ENCODE results near the gene COPS8.

The COPS8 gene

GRCh38 chr2:237064203-237065070, 21.3 kb upstream of the COPS8 start:
- no peak for DNase-seq (ENCODE audit: low read depth in 3 of 3)

DNA sequence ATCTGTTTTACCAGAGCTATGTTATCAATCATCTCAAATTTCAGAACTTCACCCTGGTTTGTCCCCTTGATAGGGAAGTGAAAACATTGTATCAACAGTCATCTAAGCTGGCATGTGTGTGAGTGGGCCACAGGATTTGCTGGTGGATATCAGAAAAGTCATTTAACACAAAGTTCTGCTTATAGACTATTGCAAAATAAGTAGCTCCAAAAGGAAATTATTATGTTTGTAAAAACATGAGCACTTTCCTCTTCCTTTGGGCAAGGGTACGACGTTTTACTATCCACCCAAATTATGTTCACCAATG, 20.7 kb upstream of the COPS8 start:
- DNase-seq (ENCODE audit: low read depth in 3 of 3): no peak

- DNase-seq (ENCODE audit: low read depth in 3 of 3): no peak
Observed at GRCh38 chr2:237066396-237066795, 19.3 kb upstream of the COPS8 start.

DNA sequence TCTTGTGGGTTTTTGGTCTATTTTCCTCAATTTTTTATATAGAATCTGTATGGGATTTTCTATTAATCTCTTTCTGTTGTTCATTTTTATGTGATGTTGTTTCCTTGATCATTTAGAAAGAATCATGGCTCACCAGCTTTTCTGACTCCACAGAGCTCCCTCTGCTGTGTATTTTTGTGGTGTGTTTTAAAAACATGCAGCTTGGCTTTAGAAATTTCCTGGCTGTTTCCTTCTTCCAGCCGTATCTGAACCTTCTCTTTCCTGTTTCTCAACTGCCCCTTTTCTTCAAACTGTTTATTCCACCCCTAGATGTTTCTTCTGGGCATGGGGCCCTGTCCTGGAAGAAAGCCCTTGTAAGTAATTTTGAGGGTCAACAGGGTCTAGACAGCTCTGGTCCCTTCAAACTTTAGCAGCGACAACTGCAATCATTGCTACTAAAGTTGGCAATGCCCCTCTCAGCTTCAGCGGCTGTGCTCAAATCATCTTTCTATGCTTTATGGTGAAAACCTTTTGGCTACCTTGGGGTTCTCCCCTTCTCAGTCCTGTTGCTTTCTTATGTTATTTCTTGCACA, 17.6 kb upstream of the COPS8 start:
- DNase-seq (ENCODE audit: low read depth in 3 of 3): no peak

GRCh38 chr2:237072067-237072931, 13.4 kb upstream of the COPS8 start:
- DNase-seq (ENCODE audit: low read depth in 3 of 3): peak; percentile 20 to 67 (median 60)

DNA sequence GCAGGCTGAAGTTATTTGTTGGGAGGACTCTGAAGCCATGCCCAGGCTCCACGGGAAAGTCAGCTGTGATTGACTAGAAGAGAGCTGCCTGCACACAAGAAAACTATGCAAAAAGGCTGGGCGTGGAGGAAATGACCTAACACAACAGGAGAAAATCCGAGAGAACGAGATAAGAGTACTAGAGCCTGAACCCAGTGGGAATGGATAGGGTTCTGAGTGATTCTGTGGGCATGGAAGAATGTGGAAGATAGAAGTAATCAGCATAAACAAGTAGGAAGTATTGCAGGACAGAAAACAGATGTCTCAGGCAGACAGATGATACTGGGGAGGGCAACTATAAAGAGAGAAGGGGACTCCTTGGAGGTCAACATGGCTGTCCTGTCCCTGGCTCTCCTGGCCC, 12.1 kb upstream of the COPS8 start:
- DNase-seq (ENCODE audit: low read depth in 3 of 3): no peak

- no peak for DNase-seq (ENCODE audit: low read depth in 3 of 3)
Observed at GRCh38 chr2:237074211-237074993, 11.3 kb upstream of the COPS8 start.

GRCh38 chr2:237075749-237076599, 9.7 kb upstream of the COPS8 start:
- DNase-seq (ENCODE audit: low read depth in 3 of 3): no peak

- DNase-seq (ENCODE audit: low read depth in 3 of 3): no peak
Observed at GRCh38 chr2:237081596-237081995, 4.1 kb upstream of the COPS8 start.

GRCh38 chr2:237083026-237083425, 2.7 kb upstream of the COPS8 start:
- DNase-seq (ENCODE audit: low read depth in 3 of 3): no peak

DNA sequence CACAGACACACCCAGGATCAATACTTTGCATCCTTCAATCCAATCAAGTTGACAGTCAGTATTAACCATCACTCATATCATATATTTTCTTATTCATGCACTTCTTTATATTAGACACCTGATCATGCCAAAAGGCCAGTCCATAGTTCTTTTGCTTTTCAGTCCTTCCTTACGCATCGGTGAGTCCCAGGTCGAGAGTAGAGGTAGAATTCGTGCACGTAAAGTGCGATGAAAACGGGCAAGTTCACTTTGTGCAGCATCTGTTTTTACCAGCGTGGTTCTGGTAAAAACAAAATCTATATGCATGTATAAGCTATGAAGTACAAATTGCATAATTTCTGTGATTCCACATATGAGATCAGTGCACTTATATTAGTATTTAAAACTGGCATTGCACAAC, 1.2 kb upstream of the COPS8 start:
- no peak for DNase-seq (ENCODE audit: low read depth in 3 of 3)

DNA sequence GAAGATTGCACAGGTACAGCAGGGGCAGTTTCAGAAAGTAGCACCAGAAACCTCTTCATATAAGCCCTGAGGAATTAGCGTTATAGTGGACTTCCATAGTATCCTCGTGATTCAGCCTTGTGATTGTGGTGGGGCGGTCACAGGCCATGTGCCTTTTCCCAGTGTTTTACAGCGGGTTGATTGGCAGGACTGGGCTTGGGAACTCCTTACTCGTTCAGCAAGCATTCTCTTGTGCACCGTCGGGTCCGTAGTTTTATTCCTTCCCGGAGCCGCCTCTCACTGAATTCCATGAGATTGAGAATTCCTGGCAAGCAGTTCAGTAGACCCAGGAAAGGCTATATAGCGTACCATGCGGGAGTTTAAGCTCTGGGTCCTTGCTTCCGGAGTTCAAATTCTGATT, 5.2 kb downstream of the COPS8 start:
- DNase-seq (ENCODE audit: low read depth in 3 of 3): no peak

DNA sequence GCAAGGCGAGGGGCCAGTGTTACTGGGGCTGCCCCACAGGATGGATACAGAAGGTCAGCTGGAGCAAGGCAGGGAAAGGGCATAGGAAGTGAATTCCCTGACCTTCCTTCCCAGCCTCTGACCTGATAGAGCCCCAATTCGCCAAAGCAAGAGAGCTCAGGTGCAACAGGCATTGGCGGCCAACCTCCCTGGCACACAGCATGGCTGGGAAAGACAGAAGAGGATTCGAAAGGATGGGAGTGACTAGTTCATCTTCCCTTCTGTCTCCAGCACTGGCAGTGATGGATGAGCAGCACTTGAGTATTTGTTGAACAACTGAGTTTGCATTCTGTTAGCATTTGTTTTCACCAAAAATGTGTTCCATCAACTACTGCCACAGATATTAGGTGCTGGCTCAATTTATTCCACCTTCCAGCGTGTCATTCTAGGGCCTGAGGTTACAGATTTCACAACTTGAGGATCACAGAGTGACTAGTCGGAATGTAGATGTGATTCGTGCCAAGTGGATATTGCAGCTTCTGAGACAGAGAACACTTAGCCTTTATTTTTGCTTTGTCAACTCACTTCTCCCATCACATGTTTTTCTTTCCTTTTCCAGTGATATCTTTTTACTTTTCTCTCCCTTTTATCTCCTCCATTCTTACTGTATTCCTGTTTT, 6.2 kb downstream of the COPS8 start:
- no peak for DNase-seq (ENCODE audit: low read depth in 3 of 3)

GRCh38 chr2:237092506-237092905, 6.8 kb downstream of the COPS8 start:
- no peak for DNase-seq (ENCODE audit: low read depth in 3 of 3)

DNA sequence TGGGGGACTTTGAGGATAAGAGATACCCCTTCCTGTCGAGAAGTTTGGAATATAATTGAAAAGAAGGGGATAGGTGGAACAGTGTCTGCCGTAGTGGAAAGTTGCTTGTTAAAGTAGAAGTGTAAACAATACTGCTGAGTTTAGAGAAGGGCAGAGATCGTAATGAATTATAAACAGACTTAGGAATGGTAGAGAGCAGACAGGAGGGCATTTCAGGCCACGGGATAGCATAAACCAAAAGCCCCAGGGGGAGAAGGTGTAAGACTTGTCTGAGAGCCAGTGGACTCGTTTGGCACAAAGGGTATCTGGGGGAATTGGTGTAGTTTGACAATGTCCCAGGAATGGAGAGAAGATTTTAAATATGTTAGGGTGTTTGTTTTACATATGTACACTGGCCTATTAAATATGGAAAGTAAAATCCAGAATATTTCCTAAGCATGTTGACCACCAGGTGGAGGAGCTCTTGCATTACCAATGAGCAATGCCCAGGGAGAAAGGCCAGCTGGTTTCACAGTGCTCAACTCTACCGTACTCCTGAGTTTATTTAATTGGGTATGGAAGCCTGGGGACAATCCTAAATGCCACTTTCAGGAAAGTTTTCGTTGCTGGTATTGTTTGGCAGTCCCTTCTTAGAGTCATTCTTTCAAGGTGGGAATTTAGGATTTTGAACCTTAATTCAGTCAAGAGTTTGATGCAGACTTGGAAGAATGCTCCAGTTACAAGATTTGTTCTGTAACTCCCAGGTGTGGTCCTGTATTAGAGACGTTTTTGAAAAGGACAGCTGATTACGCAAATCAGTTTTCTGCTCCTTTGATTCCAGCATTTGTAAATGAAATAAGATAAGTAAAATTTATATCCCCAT, 7.5 kb downstream of the COPS8 start:
- DNase-seq (ENCODE audit: low read depth in 3 of 3): no peak

DNA sequence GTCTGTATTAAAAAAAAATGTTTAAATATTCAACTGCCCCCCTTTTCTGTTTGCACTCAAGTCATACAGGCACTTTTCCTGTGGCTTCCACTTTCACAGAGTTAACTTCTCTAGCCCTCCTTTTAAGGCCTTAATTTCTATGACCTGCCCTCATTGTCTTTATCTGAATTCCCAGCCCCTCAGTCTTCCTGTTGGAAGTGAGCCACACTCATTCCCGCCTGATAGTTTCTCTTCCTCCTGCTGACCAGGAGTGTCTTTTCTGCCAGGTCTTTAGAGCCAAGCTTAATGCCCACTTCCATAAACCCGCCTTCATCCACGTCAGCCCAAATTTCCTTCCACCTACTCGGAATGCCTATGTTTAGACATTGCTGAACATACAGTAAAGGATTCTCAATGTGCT, 10.5 kb downstream of the COPS8 start:
- no peak for DNase-seq (ENCODE audit: low read depth in 3 of 3)

DNA sequence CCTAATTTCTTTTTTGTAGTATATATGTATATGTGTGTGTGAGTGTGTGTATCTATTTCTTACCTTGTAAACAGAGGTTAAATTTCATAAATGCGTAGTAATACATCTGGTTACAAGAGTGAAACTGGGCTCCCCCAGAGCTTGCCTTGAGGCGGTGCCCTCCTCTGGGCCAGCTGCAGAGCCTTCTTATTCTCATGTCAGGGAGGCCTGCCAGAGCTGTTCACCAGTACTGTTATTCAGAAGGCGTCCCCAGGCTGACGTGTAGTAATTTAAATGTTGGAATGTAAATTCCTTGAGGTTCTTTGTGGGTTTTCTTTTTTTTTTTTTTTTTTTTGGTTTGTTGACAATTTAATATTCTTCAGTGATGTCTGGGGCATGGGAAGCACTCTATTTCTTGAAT, 11.2 kb downstream of the COPS8 start:
- no peak for DNase-seq (ENCODE audit: low read depth in 3 of 3)

DNA sequence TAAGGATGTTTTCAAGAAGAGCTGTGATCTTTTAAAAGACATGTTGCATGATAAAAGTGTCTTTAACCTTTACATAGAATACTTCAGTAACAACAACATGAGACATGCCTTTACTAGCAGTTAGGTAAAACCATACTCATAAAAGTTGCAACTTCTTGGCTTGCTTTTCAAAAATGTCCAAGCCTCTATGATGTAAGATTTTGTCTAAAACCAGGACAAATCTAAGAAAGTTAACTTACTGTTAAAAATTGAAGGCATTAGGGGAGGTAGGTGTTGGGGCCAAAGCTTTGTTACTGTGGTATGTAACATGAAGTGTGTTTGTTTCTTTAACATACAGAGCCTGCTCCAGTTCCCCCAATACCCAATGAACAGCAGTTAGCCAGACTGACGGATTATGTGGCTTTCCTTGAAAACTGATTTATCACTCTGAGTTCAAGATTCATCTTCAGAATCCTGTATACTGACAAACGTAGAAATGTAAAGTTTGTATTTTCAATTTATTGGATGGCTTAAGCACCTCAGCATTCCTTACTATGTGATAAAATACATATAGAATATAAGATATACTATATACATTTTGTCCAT, 11.7 kb downstream of the COPS8 start:
- DNase-seq (ENCODE audit: low read depth in 3 of 3): no peak
